Measurements from ENCODE around the gene RIC1.
"Not testable (repeated sequence)": the region's sequence is repeated elsewhere in the genome, so short reads cannot be mapped to it uniquely, and the experiment has no call there.

The RIC1 gene

GRCh38 chr9:5671711-5672353 lies 42.9 kb downstream of the RIC1 start:
- DNase-seq (ENCODE audit: low read depth in 2 of 2) = no peak

- DNase-seq (ENCODE audit: low read depth in 2 of 2) = not testable (repeated sequence)
Observed at GRCh38 chr9:5675046-5675445, 46.1 kb downstream of the RIC1 start.

GRCh38 chr9:5683591-5683990 lies 54.7 kb downstream of the RIC1 start:
- DNase-seq (ENCODE audit: low read depth in 2 of 2) = not testable (repeated sequence)

GRCh38 chr9:5684101-5684500 lies 55.2 kb downstream of the RIC1 start:
- no peak for DNase-seq (ENCODE audit: low read depth in 2 of 2)

GRCh38 chr9:5688109-5688508 lies 59.2 kb downstream of the RIC1 start:
- DNase-seq (ENCODE audit: low read depth in 2 of 2) = no peak

GRCh38 chr9:5690278-5690677 lies 61.4 kb downstream of the RIC1 start:
- no peak for DNase-seq (ENCODE audit: low read depth in 2 of 2)

GRCh38 chr9:5695860-5696259 lies 67.0 kb downstream of the RIC1 start:
- no peak for DNase-seq (ENCODE audit: low read depth in 2 of 2)

- DNase-seq (ENCODE audit: low read depth in 2 of 2) = no peak
Observed at GRCh38 chr9:5696884-5697283, 68.0 kb downstream of the RIC1 start.

- DNase-seq (ENCODE audit: low read depth in 2 of 2) = no peak
Observed at GRCh38 chr9:5698004-5698403, 69.1 kb downstream of the RIC1 start.

GRCh38 chr9:5698810-5699556 lies 70.1 kb downstream of the RIC1 start:
- no peak for DNase-seq (ENCODE audit: low read depth in 2 of 2)

- no peak for DNase-seq (ENCODE audit: low read depth in 2 of 2)
Observed at GRCh38 chr9:5708414-5708813, 79.5 kb downstream of the RIC1 start.

GRCh38 chr9:5712651-5713390 lies 83.9 kb downstream of the RIC1 start:
- DNase-seq (ENCODE audit: low read depth in 2 of 2) = no peak

GRCh38 chr9:5714501-5715401 lies 85.8 kb downstream of the RIC1 start:
- DNase-seq (ENCODE audit: low read depth in 2 of 2) = no peak

- DNase-seq (ENCODE audit: low read depth in 2 of 2) = no peak
Observed at GRCh38 chr9:5715548-5716127, 86.7 kb downstream of the RIC1 start.

- DNase-seq (ENCODE audit: low read depth in 2 of 2) = not testable (repeated sequence)
Observed at GRCh38 chr9:5717434-5717833, 88.5 kb downstream of the RIC1 start.

- DNase-seq (ENCODE audit: low read depth in 2 of 2) = no peak
Observed at GRCh38 chr9:5718296-5719032, 89.6 kb downstream of the RIC1 start.

GRCh38 chr9:5719100-5719926 lies 90.4 kb downstream of the RIC1 start:
- no peak for DNase-seq (ENCODE audit: low read depth in 2 of 2)

- DNase-seq (ENCODE audit: low read depth in 2 of 2) = no peak
Observed at GRCh38 chr9:5720151-5720550, 91.2 kb downstream of the RIC1 start.

GRCh38 chr9:5721279-5722087 lies 92.6 kb downstream of the RIC1 start:
- no peak for DNase-seq (ENCODE audit: low read depth in 2 of 2)
